Measurements from ENCODE around the gene SMIM29.

GRCh38 chr6:34260576-34261267 is 11.9 kb upstream of the SMIM29 start:
- no peak for TF ChIP-seq CTCF (IDR thresholded peaks at IDR 0.05; ENCODE audit: insufficient read depth, low read length, poor library complexity, severe bottlenecking)
- no peak for TF ChIP-seq EZH2phosphoT487 (conservative IDR thresholded peaks at IDR 0.05; ENCODE audit: low read length)
